ENCODE measurements around the gene ARHGEF4. TPM values are rescaled to one million over a fixed set of nuclear protein-coding genes. Genes with fewer than 3 reads are reported as not detected.

The ARHGEF4 gene
- total and polyA plus RNA-seq, 2 donors (not counting 3 experiments of a cell fraction or from before 2014, with no cell fraction given), result not detected

DNA sequence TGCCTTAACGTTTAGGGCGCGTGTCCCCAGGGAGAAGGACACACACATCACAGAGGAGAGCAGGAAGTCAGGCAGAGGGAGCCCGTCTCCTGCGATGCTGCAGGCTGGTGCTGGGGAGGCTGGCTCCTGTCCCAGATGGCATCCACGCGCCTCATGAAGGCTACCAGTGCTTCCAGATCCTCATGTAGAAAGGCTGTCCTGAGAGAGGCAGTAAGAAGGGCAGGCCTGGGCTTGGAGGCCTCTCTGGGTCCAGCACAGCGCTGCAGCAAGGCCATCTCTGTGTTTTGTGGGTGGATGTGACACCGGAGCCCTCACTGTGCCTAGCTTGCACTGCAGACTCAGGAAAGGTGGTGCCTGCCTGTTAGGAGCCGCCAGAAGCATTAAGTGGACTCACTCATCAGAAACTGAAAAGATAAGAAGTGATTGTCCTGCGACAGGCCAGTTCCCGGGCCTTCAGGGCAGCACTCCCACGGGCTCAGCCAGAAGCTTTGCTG, 193.8 kb downstream of the ARHGEF4 start:
- no peak overlapping the region for H2AFZ ChIP-seq (ENCODE audit: low read depth, low read length)
- H3K4me2 ChIP-seq (ENCODE audit: insufficient read depth, low read length), result no peak overlapping the region
- H3K9me3 ChIP-seq (replicated peaks; ENCODE audit: control insufficient read depth, insufficient read depth, low read length), result no peaks in the 10 kb centered on the region
- dilution Hi-C loops (cut with MboI; ENCODE audit: extremely low pct_ligation_motif_present, low sequenced_read_pairs), result no loop called here
- no peaks in the 10 kb centered on the region for H3K4me1 ChIP-seq (ENCODE audit: control insufficient read depth, extremely low read depth, insufficient read depth, low read length)
- no TSS peak for BruUV-seq (replicated peaks)
- DNase-seq (ENCODE audit: low read depth, low spot score) (no peak), FAIRE-seq (no peak)
- no peak overlapping the region for H3K27ac ChIP-seq (ENCODE audit: insufficient read depth, low read depth, low read length)
- no peaks in the 10 kb centered on the region for H3K36me3 ChIP-seq (ENCODE audit: control insufficient read depth in 2 of 2, extremely low read depth in 1 of 2, insufficient read depth in 2 of 2, low read length in 2 of 2)
- CTCF ChIA-PET, result no interaction called here
- POLR2A ChIA-PET, result no interaction called here
- no peaks in the 10 kb centered on the region for H3K79me2 ChIP-seq (ENCODE audit: control insufficient read depth, insufficient read depth, low read length)
- intact Hi-C loops (cut with micrococcal nuclease), result no loop called here
- no peaks in the 10 kb centered on the region for H3K9me1 ChIP-seq (replicated peaks; ENCODE audit: control insufficient read depth, extremely low read depth, insufficient read depth, low read length)
- H3K4me3 ChIP-seq (replicated peaks in 1 of 3; ENCODE audit: insufficient read depth in 1 of 3, low read depth in 1 of 3, low read length in 3 of 3), result no peak overlapping the region
- TF ChIP-seq FOS (IDR thresholded peaks at IDR 0.05; ENCODE audit: borderline replicate concordance, insufficient read depth, low read length) (no peak), POLR2A (IDR thresholded peaks at IDR 0.05; ENCODE audit: low read depth, low read length) (no peak), POLR2AphosphoS5 (IDR thresholded peaks at IDR 0.05; ENCODE audit: insufficient read depth, low read depth, low read length) (no peak), GATA2 (IDR thresholded peaks at IDR 0.05; ENCODE audit: insufficient read depth, insufficient read length, low read depth, low read length) (no peak)
- TF ChIP-seq, protein P1, sequence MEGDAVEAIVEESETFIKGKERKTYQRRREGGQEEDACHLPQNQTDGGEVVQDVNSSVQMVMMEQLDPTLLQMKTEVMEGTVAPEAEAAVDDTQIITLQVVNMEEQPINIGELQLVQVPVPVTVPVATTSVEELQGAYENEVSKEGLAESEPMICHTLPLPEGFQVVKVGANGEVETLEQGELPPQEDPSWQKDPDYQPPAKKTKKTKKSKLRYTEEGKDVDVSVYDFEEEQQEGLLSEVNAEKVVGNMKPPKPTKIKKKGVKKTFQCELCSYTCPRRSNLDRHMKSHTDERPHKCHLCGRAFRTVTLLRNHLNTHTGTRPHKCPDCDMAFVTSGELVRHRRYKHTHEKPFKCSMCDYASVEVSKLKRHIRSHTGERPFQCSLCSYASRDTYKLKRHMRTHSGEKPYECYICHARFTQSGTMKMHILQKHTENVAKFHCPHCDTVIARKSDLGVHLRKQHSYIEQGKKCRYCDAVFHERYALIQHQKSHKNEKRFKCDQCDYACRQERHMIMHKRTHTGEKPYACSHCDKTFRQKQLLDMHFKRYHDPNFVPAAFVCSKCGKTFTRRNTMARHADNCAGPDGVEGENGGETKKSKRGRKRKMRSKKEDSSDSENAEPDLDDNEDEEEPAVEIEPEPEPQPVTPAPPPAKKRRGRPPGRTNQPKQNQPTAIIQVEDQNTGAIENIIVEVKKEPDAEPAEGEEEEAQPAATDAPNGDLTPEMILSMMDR (IDR thresholded peaks at IDR 0.05; ENCODE audit: extremely low read depth in 1 of 2, insufficient read depth in 1 of 2, low read depth in 1 of 2, low read length in 2 of 2), result no peak
- H3K9ac ChIP-seq (replicated peaks; ENCODE audit: extremely low read depth, insufficient read depth, low read length), result no peak overlapping the region
- no peaks in the 10 kb centered on the region for H4K20me1 ChIP-seq (replicated peaks; ENCODE audit: control insufficient read depth, extremely low read depth, insufficient read depth, low read length)
- peaks cover 13 to 15% of the 10 kb centered on the region in 2 experiments for H3K27me3 ChIP-seq (ENCODE audit: control insufficient read depth in 2 of 2, insufficient read depth in 2 of 2, low read length in 2 of 2)

DNA sequence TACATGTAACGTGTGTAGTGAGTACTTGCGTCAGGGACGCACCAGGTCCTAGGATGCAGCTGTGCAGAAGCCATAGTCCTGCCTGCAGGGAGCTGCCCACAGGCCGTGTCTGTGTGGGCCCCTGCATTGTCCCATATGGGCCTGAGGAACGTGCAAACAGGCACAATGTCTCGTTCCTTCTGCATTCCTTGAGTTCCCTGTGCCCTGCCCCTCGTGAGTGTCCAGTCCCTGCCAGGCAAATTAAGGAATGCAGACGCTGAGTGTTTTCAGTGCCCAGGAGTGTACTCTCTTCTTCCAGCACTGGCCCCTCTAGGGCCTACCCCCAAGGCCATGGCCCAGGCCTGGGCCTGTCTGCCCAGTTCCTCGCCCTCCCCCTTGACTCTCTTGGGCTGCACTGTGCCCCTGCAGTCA, 194.7 kb downstream of the ARHGEF4 start:
- no peak overlapping the region for H2AFZ ChIP-seq (ENCODE audit: low read depth, low read length)
- no TSS peak for BruUV-seq (replicated peaks)
- no peak for TF ChIP-seq EZH2 (IDR thresholded peaks at IDR 0.05; ENCODE audit: borderline replicate concordance, low read depth, low read length, severe bottlenecking)
- no peak for TF ChIP-seq GATA2 (IDR thresholded peaks at IDR 0.05; ENCODE audit: insufficient read depth, insufficient read length, low read depth, low read length)
- H3K27me3 ChIP-seq (ENCODE audit: control insufficient read depth in 2 of 2, insufficient read depth in 2 of 2, low read length in 2 of 2), result peaks cover 22 to 24% of the 10 kb centered on the region in 2 experiments
- intact Hi-C loops (cut with micrococcal nuclease), result no loop called here
- no peaks in the 10 kb centered on the region for H3K36me3 ChIP-seq (ENCODE audit: control insufficient read depth in 2 of 2, extremely low read depth in 1 of 2, insufficient read depth in 2 of 2, low read length in 2 of 2)
- no peaks in the 10 kb centered on the region for H3K79me2 ChIP-seq (ENCODE audit: control insufficient read depth, insufficient read depth, low read length)
- FAIRE-seq (no peak), DNase-seq (ENCODE audit: low read depth, low spot score) (no peak)
- no peak overlapping the region for H3K4me3 ChIP-seq (replicated peaks in 1 of 3; ENCODE audit: insufficient read depth in 1 of 3, low read depth in 1 of 3, low read length in 3 of 3)
- no peaks in the 10 kb centered on the region for H4K20me1 ChIP-seq (replicated peaks; ENCODE audit: control insufficient read depth, extremely low read depth, insufficient read depth, low read length)
- no peaks in the 10 kb centered on the region for H3K9me1 ChIP-seq (replicated peaks; ENCODE audit: control insufficient read depth, extremely low read depth, insufficient read depth, low read length)
- H3K4me2 ChIP-seq (ENCODE audit: insufficient read depth, low read length), result no peak overlapping the region
- CTCF ChIA-PET, result interaction anchor here (1.2 kb wide), 1 partner anchor 9 kb away, joined by 3 read pairs; no protein-coding TSS in a partner anchor
- no peaks in the 10 kb centered on the region for H3K9me3 ChIP-seq (replicated peaks; ENCODE audit: control insufficient read depth, insufficient read depth, low read length)
- H3K27ac ChIP-seq (ENCODE audit: insufficient read depth, low read depth, low read length), result no peak overlapping the region
- POLR2A ChIA-PET, result no interaction called here
- no peaks in the 10 kb centered on the region for H3K4me1 ChIP-seq (ENCODE audit: control insufficient read depth, extremely low read depth, insufficient read depth, low read length)
- dilution Hi-C loops (cut with MboI; ENCODE audit: extremely low pct_ligation_motif_present, low sequenced_read_pairs), result no loop called here
- H3K9ac ChIP-seq (replicated peaks; ENCODE audit: extremely low read depth, insufficient read depth, low read length), result no peak overlapping the region

Measured in endothelial cell of umbilical vein (primary cell).